Central memory CD8-positive, alpha-beta T cell (primary cell): ENCODE data around the gene CREG2.

Source experiments
- ATAC-seq: fragments of 150-1000 bp; cut with Tn5 transposase; replicated peaks from 2 replicates; pipeline ENCODE4 v1.10.0; 2022; ENCODE audit warnings: mild to moderate bottlenecking, moderate FRiP score, moderate number of reproducible peaks; ENCODE audit not compliant: poor library complexity, severe bottlenecking; ENCODE audit errors: extremely low read depth
- DNase-seq, 2 donors: peaks; one replicate each; pipeline ENCODE4 v3.0.0; 2021; ENCODE audit warnings: low spot score in 2 of 2
- H3K27ac Mint-ChIP-seq: one replicate; pipeline ENCODE4 v1.8.0; 2022; ENCODE audit warnings: low read depth, mild to moderate bottlenecking, moderate library complexity, mixed read lengths
- H3K27me3 Mint-ChIP-seq: one replicate; pipeline ENCODE4 v1.8.0; 2022; ENCODE audit warnings: mixed read lengths
- H3K36me3 Mint-ChIP-seq: one replicate; pipeline ENCODE4 v1.8.0; 2022; ENCODE audit warnings: mild to moderate bottlenecking, moderate library complexity, mixed read lengths; ENCODE audit not compliant: insufficient read depth
- H3K4me1 Mint-ChIP-seq: one replicate; pipeline ENCODE4 v1.8.0; 2022; ENCODE audit warnings: mixed read lengths
- H3K4me3 Mint-ChIP-seq: one replicate; pipeline ENCODE4 v1.8.0; 2022; ENCODE audit warnings: mild to moderate bottlenecking, moderate library complexity, mixed read lengths
- H3K9me3 Mint-ChIP-seq: one replicate; pipeline ENCODE4 v1.8.0; 2022; ENCODE audit warnings: mixed read lengths

Gene CREG2

GRCh38 chr2:101305492-101306078 is 81.7 kb downstream of the CREG2 start:
- DNase-seq, result no peak
- Mint-ChIP-seq H3K27ac (peak overlapping the region; percentile 97), H3K27me3 (no peaks in the 10 kb centered on the region), H3K36me3 (peaks cover 50% of the 10 kb centered on the region), H3K4me3 (peak overlapping the region; percentile 93), H3K9me3 (no peaks in the 10 kb centered on the region), H3K4me1 (peaks cover 68% of the 10 kb centered on the region)
- ATAC-seq, result no peak

DNA sequence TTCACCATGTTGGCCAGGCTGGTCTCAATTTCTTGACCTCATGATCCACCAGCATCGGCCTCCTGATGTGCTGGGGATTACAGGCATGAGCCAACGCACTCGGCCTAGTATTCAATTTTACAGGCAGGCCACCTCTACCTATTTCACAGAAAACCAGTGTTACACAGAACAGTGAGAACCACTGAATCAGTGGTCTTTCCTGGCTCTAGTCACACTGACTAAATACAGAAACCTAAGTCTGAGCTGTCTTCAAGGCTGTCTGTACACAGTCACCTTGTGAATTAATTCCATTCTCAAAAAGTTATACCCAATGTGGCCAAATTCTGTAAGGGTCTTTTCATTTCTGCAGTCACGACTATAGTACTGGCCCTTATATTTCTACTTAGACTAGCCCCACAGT is 82.3 kb downstream of the CREG2 start:
- H3K4me3 Mint-ChIP-seq, result peak overlapping the region; percentile 93
- H3K36me3 Mint-ChIP-seq, result peaks cover 50% of the 10 kb centered on the region
- no peaks in the 10 kb centered on the region for H3K9me3 Mint-ChIP-seq
- no peaks in the 10 kb centered on the region for H3K27me3 Mint-ChIP-seq
- no peak for ATAC-seq
- H3K27ac Mint-ChIP-seq, result peak overlapping the region; percentile 97
- peaks cover 71% of the 10 kb centered on the region for H3K4me1 Mint-ChIP-seq
- no peak for DNase-seq

- H3K27me3 Mint-ChIP-seq, result no peaks in the 10 kb centered on the region
- peaks cover 47% of the 10 kb centered on the region for H3K36me3 Mint-ChIP-seq
- H3K9me3 Mint-ChIP-seq, result no peaks in the 10 kb centered on the region
- DNase-seq (no peak), ATAC-seq (no peak)
- peak overlapping the region; percentile 93 for H3K4me3 Mint-ChIP-seq
- H3K4me1 Mint-ChIP-seq, result peaks cover 77% of the 10 kb centered on the region
- H3K27ac Mint-ChIP-seq, result peak overlapping the region; percentile 65
Measured at GRCh38 chr2:101303688-101304087, 83.6 kb downstream of the CREG2 start.

DNA sequence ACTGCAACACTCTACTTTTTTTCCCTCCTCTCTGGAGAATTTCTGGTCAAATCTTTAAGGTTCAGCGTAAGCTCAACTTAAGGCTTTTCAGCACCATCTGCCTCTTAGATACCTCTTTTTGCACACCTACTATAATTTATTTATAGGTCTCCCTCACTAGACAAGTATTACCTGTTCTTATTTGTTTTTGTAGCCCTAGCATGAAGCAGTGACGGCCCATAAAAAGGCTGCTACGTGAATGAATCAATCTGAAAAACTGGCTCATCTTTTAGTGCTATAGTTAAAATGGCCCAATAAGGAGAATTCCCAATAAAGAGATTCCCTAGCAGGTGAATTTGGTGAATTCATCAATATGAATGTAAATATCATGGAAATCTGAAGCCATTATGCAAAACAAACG is 85.3 kb downstream of the CREG2 start:
- Mint-ChIP-seq H3K27me3 (no peaks in the 10 kb centered on the region), H3K4me3 (peak overlapping the region; percentile 52), H3K4me1 (peaks cover 91% of the 10 kb centered on the region), H3K9me3 (no peaks in the 10 kb centered on the region), H3K27ac (peak overlapping the region; percentile 86), H3K36me3 (peaks cover 40% of the 10 kb centered on the region)
- ATAC-seq (no peak), DNase-seq (no peak)

- ATAC-seq (no peak), DNase-seq (no peak)
- peak overlapping the region; percentile 86 for H3K27ac Mint-ChIP-seq
- H3K36me3 Mint-ChIP-seq, result peaks cover 37% of the 10 kb centered on the region
- H3K4me1 Mint-ChIP-seq, result peaks cover 94% of the 10 kb centered on the region
- no peaks in the 10 kb centered on the region for H3K9me3 Mint-ChIP-seq
- peak overlapping the region; percentile 52 for H3K4me3 Mint-ChIP-seq
- no peaks in the 10 kb centered on the region for H3K27me3 Mint-ChIP-seq
Measured at GRCh38 chr2:101300836-101301235, 86.5 kb downstream of the CREG2 start.

- H3K4me1 Mint-ChIP-seq, result peaks cover 92% of the 10 kb centered on the region
Measured at GRCh38 chr2:101300164-101300563, 87.1 kb downstream of the CREG2 start.

GRCh38 chr2:101299604-101300003 is 87.7 kb downstream of the CREG2 start:
- Mint-ChIP-seq H3K9me3 (no peaks in the 10 kb centered on the region), H3K36me3 (peaks cover 35% of the 10 kb centered on the region), H3K4me1 (peaks cover 89% of the 10 kb centered on the region), H3K27me3 (no peaks in the 10 kb centered on the region), H3K4me3 (peak overlapping the region; percentile 58), H3K27ac (peak overlapping the region; percentile 86)
- ATAC-seq, result no peak
- DNase-seq, result no peak

More at GRCh38 chr2:101300164-101300563, 87.1 kb downstream of the CREG2 start:
- no peak for DNase-seq
- no peaks in the 10 kb centered on the region for H3K9me3 Mint-ChIP-seq
- ATAC-seq, result peak; percentile 22
- H3K4me3 Mint-ChIP-seq, result peak overlapping the region; percentile 58
- H3K36me3 Mint-ChIP-seq, result peaks cover 31% of the 10 kb centered on the region
- peak overlapping the region; percentile 86 for H3K27ac Mint-ChIP-seq
- no peaks in the 10 kb centered on the region for H3K27me3 Mint-ChIP-seq

DNA sequence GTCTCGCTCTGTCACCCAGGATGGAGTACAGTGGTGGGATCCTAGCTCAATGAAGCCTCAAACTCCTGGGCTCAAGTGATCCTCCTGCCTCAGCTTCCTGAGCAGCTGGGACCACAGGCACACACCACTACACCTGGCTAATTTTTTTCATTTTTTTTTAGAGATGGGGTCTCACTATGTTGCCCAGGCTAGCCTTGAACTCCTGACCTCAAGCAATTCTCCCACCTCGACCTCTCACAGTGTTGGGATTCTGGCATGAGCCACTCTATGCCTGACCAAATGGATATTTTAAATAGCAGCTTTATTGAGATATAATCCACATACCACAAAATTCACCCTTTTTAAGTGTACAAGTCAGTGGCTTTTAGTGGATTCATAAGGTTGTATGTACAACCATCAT is 89.9 kb downstream of the CREG2 start:
- ATAC-seq (no peak), DNase-seq (no peak)
- Mint-ChIP-seq H3K36me3 (peaks cover 41% of the 10 kb centered on the region), H3K9me3 (no peaks in the 10 kb centered on the region), H3K27me3 (no peaks in the 10 kb centered on the region), H3K4me1 (peaks cover 67% of the 10 kb centered on the region), H3K27ac (peak overlapping the region; percentile 67), H3K4me3 (peak overlapping the region; percentile 59)

GRCh38 chr2:101296371-101296770 is 90.9 kb downstream of the CREG2 start:
- ATAC-seq (no peak), DNase-seq (no peak)
- Mint-ChIP-seq H3K27ac (peak overlapping the region; percentile 67), H3K4me3 (peak overlapping the region; percentile 1), H3K9me3 (no peaks in the 10 kb centered on the region), H3K36me3 (peaks cover 39% of the 10 kb centered on the region), H3K4me1 (peaks cover 57% of the 10 kb centered on the region), H3K27me3 (no peaks in the 10 kb centered on the region)

DNA sequence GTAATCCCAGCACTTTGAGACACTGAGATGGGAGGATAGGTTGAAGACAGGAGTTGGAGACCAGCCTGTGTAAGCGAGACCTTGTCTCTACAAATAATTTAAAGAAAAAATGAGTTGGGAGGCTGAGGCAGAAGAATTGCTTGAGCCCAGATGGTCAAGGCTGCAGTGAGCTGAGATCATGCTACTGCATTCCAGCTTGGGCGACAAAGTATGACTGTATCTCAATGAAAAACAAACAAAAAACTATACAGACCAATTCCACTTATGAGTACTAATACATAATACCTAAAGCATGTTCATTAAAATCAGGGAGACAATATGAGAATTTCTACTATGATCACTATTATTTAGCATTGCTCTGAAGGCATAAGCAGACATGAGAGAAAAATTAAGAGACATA is 91.4 kb downstream of the CREG2 start:
- peaks cover 53% of the 10 kb centered on the region for H3K4me1 Mint-ChIP-seq
- peak overlapping the region; percentile 1 for H3K4me3 Mint-ChIP-seq
- peaks cover 41% of the 10 kb centered on the region for H3K36me3 Mint-ChIP-seq
- no peaks in the 10 kb centered on the region for H3K9me3 Mint-ChIP-seq
- H3K27me3 Mint-ChIP-seq, result no peaks in the 10 kb centered on the region
- H3K27ac Mint-ChIP-seq, result peak overlapping the region; percentile 67
- ATAC-seq, result no peak
- no peak for DNase-seq
